H1 (cell line): ENCODE results near the gene ILKAP. TPM values are rescaled to one million over a fixed set of nuclear protein-coding genes. Genes with fewer than 3 reads are reported as not detected.

Experiments
- RAD21 ChIP-seq, 2 experiments: IDR thresholded peaks in 1 of 2; conservative IDR thresholded peaks in 1 of 2; 2 replicates each; pipeline ENCODE4 v1.6.1; 2011; ENCODE audit warnings: low read depth in 2 of 2, low read length in 2 of 2, improper control_type of control experiment in 1 of 2, inconsistent platforms in 1 of 2, mild to moderate bottlenecking in 1 of 2, moderate library complexity in 1 of 2
- polyA plus RNA-seq, 7 experiments: library from polyadenylated mRNA; depleted of rRNA in 3 of 7; stranded (reverse) in 5 of 7; unstranded in 2 of 7; fragments of >200 nt in 5 of 7; fragments of 200-250 nt in 2 of 7; gene quantifications; 1 replicate in 5 of 7; 2 replicates in 1 of 7; 4 replicates in 1 of 7; pipeline versions ENCODE4 v1.2.1 to v1.2.3, GENCODE V29; 2011 to 2013; ENCODE audit warnings: missing spikeins in 2 of 7, mixed read lengths in 2 of 7
- total RNA-seq: library from RNA; stranded (reverse); fragmentation: NEBNext Ultra II Directional; extraction: Animal tissue kit (Norgen Biotek cat#: 25700); gene quantifications from 2 replicates; pipeline ENCODE4 v1.2.1, GENCODE V29; 2021

ILKAP gene
- total and polyA plus RNA-seq, 2 of the 8 experiments (the other 6 are each of a cell fraction or from before 2014, with no cell fraction given): 23.5 to 33.8 TPM

- peak; percentile 15 to 41 for TF ChIP-seq RAD21 (IDR thresholded peaks at IDR 0.05 in 1 of 2, conservative IDR thresholded peaks at IDR 0.05 in 1 of 2; ENCODE audit: low read depth in 2 of 2, low read length in 2 of 2)
Observed at GRCh38 chr2:238160206-238161129, 43.0 kb downstream of the ILKAP start (continued).
